Large intestine (tissue), 3 donors: Measurements from ENCODE around the gene THSD4. TPM values are rescaled to one million over a fixed set of nuclear protein-coding genes. Genes with fewer than 3 reads are reported as not detected.
A peak's percentile ranks its signal among the peaks of the same experiment; 100 is the strongest.

Source experiments
- DNase-seq, 2 donors: peaks; one replicate each; pipeline versions ENCODE4 v3.0.0 to v3.0.0-alpha.2; 2013
- H3K27ac ChIP-seq: one replicate; pipeline ENCODE4 v1.5.1; 2013; ENCODE audit warnings: low read length
- H3K27me3 ChIP-seq: 2 replicates; pipeline ENCODE4 v1.6.1; 2013; ENCODE audit warnings: low read length; ENCODE audit not compliant: control insufficient read depth, insufficient read depth
- H3K36me3 ChIP-seq: 2 replicates; pipeline ENCODE4 v1.6.1; 2013; ENCODE audit warnings: low read length; ENCODE audit not compliant: control insufficient read depth, insufficient read depth
- H3K4me1 ChIP-seq: one replicate; pipeline ENCODE4 v1.6.1; 2013; ENCODE audit warnings: low read length; ENCODE audit not compliant: control insufficient read depth, insufficient read depth
- H3K4me3 ChIP-seq: one replicate; pipeline ENCODE4 v1.5.1; 2013; ENCODE audit warnings: low read length
- H3K9me3 ChIP-seq: one replicate; pipeline ENCODE4 v1.6.1; 2013; ENCODE audit warnings: mild to moderate bottlenecking, low read depth, low read length, moderate library complexity; ENCODE audit not compliant: control insufficient read depth
- WGBS: methylation state at CpG from one replicate; pipeline ENCODE4 v1.1.5; 2013; ENCODE audit warnings: low lambda C conversion rate; ENCODE audit not compliant: insufficient coverage; 5-methylcytosine and 5-hydroxymethylcytosine counted together
- polyA plus RNA-seq: library from polyadenylated mRNA; unstranded; fragments of 120-200 nt; gene quantifications from one replicate; pipeline ENCODE4 v1.2.1, GENCODE V29; 2013

THSD4 gene
- polyA plus RNA-seq, 1 donor = 17.5 TPM

- Histone ChIP-seq H3K36me3 (no peaks in the 10 kb centered on the region), H3K9me3 (no peaks in the 10 kb centered on the region), H3K4me1 (peaks cover 6% of the 10 kb centered on the region), H3K27ac (no peak overlapping the region), H3K27me3 (no peaks in the 10 kb centered on the region), H3K4me3 (no peak overlapping the region)
- WGBS = no CpG with 5 or more reads among the region's 5 CpGs
- no peak for DNase-seq
These were observed 16.5 kb downstream of the THSD4 start for GRCh38 chr15:71131601-71132362.

GRCh38 chr15:71133747-71134472 lies 18.6 kb downstream of the THSD4 start:
- no peaks in the 10 kb centered on the region for H3K9me3 ChIP-seq
- H3K36me3 ChIP-seq = no peaks in the 10 kb centered on the region
- H3K4me3 ChIP-seq = no peak overlapping the region
- peak in 1 of 2 donors; percentile 38 for DNase-seq
- 20% methylated on average over 1 of the region's 12 CpGs for WGBS
- H3K27ac ChIP-seq = no peak overlapping the region
- peaks cover 6% of the 10 kb centered on the region for H3K4me1 ChIP-seq
- no peaks in the 10 kb centered on the region for H3K27me3 ChIP-seq

- Histone ChIP-seq H3K4me1 (peaks cover 6% of the 10 kb centered on the region), H3K4me3 (no peak overlapping the region), H3K27ac (no peak overlapping the region), H3K36me3 (no peaks in the 10 kb centered on the region), H3K27me3 (no peaks in the 10 kb centered on the region), H3K9me3 (no peaks in the 10 kb centered on the region)
- DNase-seq = no peak
- WGBS = no CpG with 5 or more reads among the region's 13 CpGs
These were observed 21.0 kb downstream of the THSD4 start for GRCh38 chr15:71136159-71136783.

- H3K27me3 ChIP-seq = no peaks in the 10 kb centered on the region
- H3K9me3 ChIP-seq = no peaks in the 10 kb centered on the region
- 100% methylated on average over 3 of the region's 11 CpGs for WGBS
- no peak overlapping the region for H3K4me3 ChIP-seq
- H3K4me1 ChIP-seq = peaks cover 6% of the 10 kb centered on the region
- DNase-seq = no peak
- no peak overlapping the region for H3K27ac ChIP-seq
- no peaks in the 10 kb centered on the region for H3K36me3 ChIP-seq
These were observed 21.7 kb downstream of the THSD4 start for GRCh38 chr15:71136793-71137518.

- DNase-seq = no peak
- Histone ChIP-seq H3K36me3 (no peaks in the 10 kb centered on the region), H3K9me3 (no peaks in the 10 kb centered on the region), H3K4me3 (no peak overlapping the region), H3K27ac (no peak overlapping the region), H3K4me1 (peaks cover 7% of the 10 kb centered on the region), H3K27me3 (no peaks in the 10 kb centered on the region)
- no CpG with 5 or more reads among the region's 2 CpGs for WGBS
These were observed 23.2 kb downstream of the THSD4 start for GRCh38 chr15:71138473-71138872.

- Histone ChIP-seq H3K9me3 (no peaks in the 10 kb centered on the region), H3K4me1 (peaks cover 5% of the 10 kb centered on the region), H3K27me3 (no peaks in the 10 kb centered on the region), H3K36me3 (no peaks in the 10 kb centered on the region), H3K27ac (no peak overlapping the region), H3K4me3 (no peak overlapping the region)
- 100% methylated on average over 1 of the region's 1 CpG for WGBS
- no peak for DNase-seq
These were observed 24.0 kb downstream of the THSD4 start for GRCh38 chr15:71139241-71139640.

GRCh38 chr15:71141572-71141971 lies 26.3 kb downstream of the THSD4 start:
- no peaks in the 10 kb centered on the region for H3K9me3 ChIP-seq
- DNase-seq = no peak
- no peak overlapping the region for H3K4me3 ChIP-seq
- peaks cover 5% of the 10 kb centered on the region for H3K4me1 ChIP-seq
- WGBS = no CpG with 5 or more reads among the region's 5 CpGs
- no peaks in the 10 kb centered on the region for H3K27me3 ChIP-seq
- H3K27ac ChIP-seq = no peak overlapping the region
- H3K36me3 ChIP-seq = no peaks in the 10 kb centered on the region

GRCh38 chr15:71142780-71143179 lies 27.5 kb downstream of the THSD4 start:
- no CpG with 5 or more reads among the region's 3 CpGs for WGBS

GRCh38 chr15:71143373-71144310 lies 28.4 kb downstream of the THSD4 start:
- WGBS = no CpG with 5 or more reads among the region's 10 CpGs
- no peaks in the 10 kb centered on the region for H3K36me3 ChIP-seq
- peak in 1 of 2 donors; percentile 37 for DNase-seq
- no peak overlapping the region for H3K27ac ChIP-seq
- peaks cover 5% of the 10 kb centered on the region for H3K4me1 ChIP-seq
- no peaks in the 10 kb centered on the region for H3K27me3 ChIP-seq
- H3K9me3 ChIP-seq = no peaks in the 10 kb centered on the region
- H3K4me3 ChIP-seq = no peak overlapping the region

More at GRCh38 chr15:71142780-71143179, 27.5 kb downstream of the THSD4 start:
- no peaks in the 10 kb centered on the region for H3K9me3 ChIP-seq
- peaks cover 5% of the 10 kb centered on the region for H3K4me1 ChIP-seq
- no peak for DNase-seq
- H3K36me3 ChIP-seq = no peaks in the 10 kb centered on the region
- no peak overlapping the region for H3K4me3 ChIP-seq
- H3K27ac ChIP-seq = no peak overlapping the region
- no peaks in the 10 kb centered on the region for H3K27me3 ChIP-seq
